GM19438 (cell line): ENCODE data around the gene CRTC1.

ENCODE experiments used
- ATAC-seq: cut with Tn5 transposase; IDR thresholded peaks from one replicate; pipeline ENCODE4 v1.9.1; 2021; ENCODE audit warnings: low read depth; ENCODE audit not compliant: unreplicated experiment

Gene CRTC1

GRCh38 chr19:18742324-18742723 is 58.8 kb downstream of the CRTC1 start:
- no peak for ATAC-seq

GRCh38 chr19:18742838-18743783 is 59.6 kb downstream of the CRTC1 start:
- no peak for ATAC-seq

GRCh38 chr19:18743784-18744418 is 60.4 kb downstream of the CRTC1 start:
- ATAC-seq = no peak

GRCh38 chr19:18745012-18745735 is 61.7 kb downstream of the CRTC1 start:
- no peak for ATAC-seq

- no peak for ATAC-seq
Observed at GRCh38 chr19:18745931-18746330, 62.5 kb downstream of the CRTC1 start.

GRCh38 chr19:18746401-18747325 is 63.2 kb downstream of the CRTC1 start:
- ATAC-seq = no peak

GRCh38 chr19:18749362-18750231 is 66.1 kb downstream of the CRTC1 start:
- no peak for ATAC-seq

- ATAC-seq = no peak
Observed at GRCh38 chr19:18750295-18750970, 67.0 kb downstream of the CRTC1 start.

GRCh38 chr19:18751571-18751970 is 68.1 kb downstream of the CRTC1 start:
- ATAC-seq = no peak

- ATAC-seq = no peak
Observed at GRCh38 chr19:18754501-18754900, 71.0 kb downstream of the CRTC1 start.

- ATAC-seq = no peak
Observed at GRCh38 chr19:18756896-18757295, 73.4 kb downstream of the CRTC1 start.

GRCh38 chr19:18759304-18759994 is 76.0 kb downstream of the CRTC1 start:
- no peak for ATAC-seq

- no peak for ATAC-seq
Observed at GRCh38 chr19:18759995-18760426, 76.5 kb downstream of the CRTC1 start.

GRCh38 chr19:18760440-18761383 is 77.2 kb downstream of the CRTC1 start:
- no peak for ATAC-seq

GRCh38 chr19:18761531-18762110 is 78.1 kb downstream of the CRTC1 start:
- ATAC-seq = no peak
